HepG2 (cell line): ENCODE results near the gene CARS1. TPM values are rescaled to one million over a fixed set of nuclear protein-coding genes. Genes with fewer than 3 reads are reported as not detected.

Experiments
- CBX2 ChIP-seq, 2 experiments: fragments of 200-600 bp in 1 of 2; sonication (generic); formaldehyde crosslinking in 1 of 2; IDR thresholded peaks; 2 replicates each; pipeline versions ENCODE4 v1.7.0 to v1.8.1; 2018 to 2022; ENCODE audit warnings: low read depth in 2 of 2, low read length in 1 of 2, mild to moderate bottlenecking in 1 of 2, missing genetic modification reagents in 1 of 2
- DPF2 ChIP-seq: sonication (generic); formaldehyde crosslinking; IDR thresholded peaks from 2 replicates; pipeline ENCODE4 v1.4.0; 2020; ENCODE audit warnings: mild to moderate bottlenecking, low read depth, missing genetic modification reagents, borderline replicate concordance
- IRX3 ChIP-seq: sonication (generic); formaldehyde crosslinking; IDR thresholded peaks from 2 replicates; pipeline ENCODE4 v1.8.1; 2023; ENCODE audit warnings: mild to moderate bottlenecking, low read depth, missing genetic modification reagents, borderline replicate concordance
- KAT8 ChIP-seq: IDR thresholded peaks from 2 replicates; pipeline ENCODE4 v1.6.1; 2016; ENCODE audit warnings: missing genetic modification reagents, missing compliant biosample characterization
- KDM6A ChIP-seq: IDR thresholded peaks from 2 replicates; pipeline ENCODE4 v1.6.1; 2016; ENCODE audit warnings: low read depth
- MED13 ChIP-seq: sonication (generic); formaldehyde crosslinking; IDR thresholded peaks from 2 replicates; pipeline ENCODE4 v1.5.0; 2020; ENCODE audit warnings: missing genetic modification reagents
- MIXL1 ChIP-seq: IDR thresholded peaks from 2 replicates; pipeline ENCODE4 v1.6.1; 2016
- PHF5A ChIP-seq: IDR thresholded peaks from one replicate; pipeline ENCODE4 v1.6.1; 2018; ENCODE audit warnings: low read depth, missing genetic modification reagents; ENCODE audit not compliant: unreplicated experiment
- STAT5B ChIP-seq: sonication (generic); formaldehyde crosslinking; IDR thresholded peaks from 2 replicates; pipeline ENCODE4 v1.4.0; 2020; ENCODE audit warnings: missing genetic modification reagents
- SYNCRIP ChIP-seq: fragments of 200-400 bp; formaldehyde crosslinking; IDR thresholded peaks from 2 replicates; pipeline ENCODE4 v1.6.1; 2018; ENCODE audit warnings: mild to moderate bottlenecking, low read depth, low read length; ENCODE audit not compliant: insufficient read depth
- TGIF2 ChIP-seq: IDR thresholded peaks from 2 replicates; pipeline ENCODE4 v1.6.1; 2016; ENCODE audit warnings: control low read depth, missing compliant biosample characterization
- TP53 ChIP-seq: sonication (generic); formaldehyde crosslinking; conservative IDR thresholded peaks from 2 replicates; pipeline ENCODE4 v1.4.0; 2020; ENCODE audit warnings: missing genetic modification reagents
- ZNF24 ChIP-seq: fragments of 450-650 bp; IDR thresholded peaks from 2 replicates; pipeline ENCODE4 v1.6.1; 2017; ENCODE audit warnings: antibody characterized with exemption, mild to moderate bottlenecking
- polyA plus RNA-seq, 8 experiments: library from polyadenylated mRNA; depleted of rRNA in 3 of 8; stranded (reverse) in 7 of 8; unstranded in 1 of 8; fragments of >200 nt; fragmentation: Illumina TruSeq in 4 of 8; extraction: Trizol in 4 of 8; gene quantifications; 2 replicates each; pipeline versions ENCODE4 v1.2.1 to v1.2.3, GENCODE V29; 2011 to 2016; ENCODE audit warnings: low read depth in 4 of 8, missing spikeins in 1 of 8, mixed read lengths in 1 of 8; ENCODE audit not compliant: insufficient read depth in 1 of 8
- total RNA-seq, 5 experiments: library from RNA; depleted of rRNA; stranded (reverse); fragments of >200 nt; fragmentation: Illumina TruSeq; extraction: Trizol; gene quantifications; 2 replicates each; pipeline ENCODE4 v1.2.3, GENCODE V29; 2016; ENCODE audit warnings: low read depth in 1 of 5
- TF ChIP-seq, protein P1 (sequence below): fragments of 450-650 bp; IDR thresholded peaks from 2 replicates; pipeline ENCODE4 v1.6.1; 2017
- TF ChIP-seq, protein P2 (sequence below): sonication (generic); formaldehyde crosslinking; IDR thresholded peaks from 2 replicates; pipeline ENCODE4 v1.8.0; 2022; ENCODE audit warnings: low read depth, missing genetic modification reagents
- TF ChIP-seq, protein P3 (sequence below): sonication (generic); formaldehyde crosslinking; IDR thresholded peaks from 2 replicates; pipeline ENCODE4 v1.8.1; 2023; ENCODE audit warnings: mild to moderate bottlenecking, missing genetic modification reagents
- TF ChIP-seq, protein P4 (sequence below): sonication (generic); formaldehyde crosslinking; IDR thresholded peaks from 2 replicates; pipeline ENCODE4 v1.4.0; 2020; ENCODE audit warnings: missing genetic modification reagents, borderline replicate concordance
- TF ChIP-seq, protein P5 (sequence below): conservative IDR thresholded peaks from 2 replicates; pipeline ENCODE4 v1.6.1; 2018; ENCODE audit warnings: missing genetic modification reagents
- TF ChIP-seq, protein P6 (sequence below): sonication (generic); formaldehyde crosslinking; IDR thresholded peaks from 2 replicates; pipeline ENCODE4 v1.8.0; 2022; ENCODE audit warnings: mild to moderate bottlenecking, missing genetic modification reagents, moderate library complexity
- TF ChIP-seq, protein P7 (sequence below): IDR thresholded peaks from 2 replicates; pipeline ENCODE4 v1.6.1; 2016
- TF ChIP-seq, protein P8 (sequence below): sonication (generic); formaldehyde crosslinking; IDR thresholded peaks from 2 replicates; pipeline ENCODE4 v1.4.0; 2020; ENCODE audit warnings: mild to moderate bottlenecking, missing genetic modification reagents

Gene CARS1
- total and polyA plus RNA-seq, 2 of the 13 experiments (the other 11 are each of a cell fraction or from before 2014, with no cell fraction given): 33.8 to 47.0 TPM

DNA sequence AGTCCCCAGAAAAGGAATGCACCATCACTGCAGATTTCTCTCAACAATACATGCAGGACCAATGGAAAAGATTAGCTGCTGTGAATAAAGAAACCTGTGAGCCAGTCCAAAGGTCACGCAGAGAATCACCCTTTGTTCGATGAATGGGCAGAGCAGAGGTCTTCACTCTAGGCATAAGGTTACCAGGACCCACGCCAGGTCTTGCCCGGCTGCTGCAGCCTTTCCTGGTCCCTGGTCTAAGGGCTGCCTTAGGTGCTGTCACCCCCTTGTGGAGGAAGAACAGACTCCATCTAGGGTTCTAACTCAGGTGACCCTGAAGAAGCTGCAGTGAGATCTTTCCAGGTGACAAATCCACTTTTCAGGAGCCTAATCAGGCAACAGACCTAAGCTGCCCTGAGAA is 36.1 kb downstream of the CARS1 start (continued):
- TF ChIP-seq, protein P1, sequence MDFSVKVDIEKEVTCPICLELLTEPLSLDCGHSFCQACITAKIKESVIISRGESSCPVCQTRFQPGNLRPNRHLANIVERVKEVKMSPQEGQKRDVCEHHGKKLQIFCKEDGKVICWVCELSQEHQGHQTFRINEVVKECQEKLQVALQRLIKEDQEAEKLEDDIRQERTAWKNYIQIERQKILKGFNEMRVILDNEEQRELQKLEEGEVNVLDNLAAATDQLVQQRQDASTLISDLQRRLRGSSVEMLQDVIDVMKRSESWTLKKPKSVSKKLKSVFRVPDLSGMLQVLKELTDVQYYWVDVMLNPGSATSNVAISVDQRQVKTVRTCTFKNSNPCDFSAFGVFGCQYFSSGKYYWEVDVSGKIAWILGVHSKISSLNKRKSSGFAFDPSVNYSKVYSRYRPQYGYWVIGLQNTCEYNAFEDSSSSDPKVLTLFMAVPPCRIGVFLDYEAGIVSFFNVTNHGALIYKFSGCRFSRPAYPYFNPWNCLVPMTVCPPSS: no peak
- TF ChIP-seq ZNF24 (no peak), TP53 (no peak), PHF5A (CRISPR knock-in tag) (no peak), IRX3 (CRISPR knock-in tag) (no peak), SYNCRIP (no peak), CBX2 (IDR thresholded peaks at IDR 0.05; ENCODE audit: low read depth, low read length) (no peak), CBX2 (CRISPR knock-in tag; IDR thresholded peaks at IDR 0.05; ENCODE audit: low read depth) (no peak), MED13 (CRISPR knock-in tag) (no peak), DPF2 (no peak), TGIF2 (no peak; the same call in 1 of the 2 replicates), KAT8 (CRISPR knock-in tag) (no peak), KDM6A (CRISPR knock-in tag) (no peak), MIXL1 (CRISPR knock-in tag) (0 out of 2 replicates have a peak, but pooled peaks have one; percentile 18), STAT5B (CRISPR knock-in tag) (no peak)
- TF ChIP-seq, protein P2, sequence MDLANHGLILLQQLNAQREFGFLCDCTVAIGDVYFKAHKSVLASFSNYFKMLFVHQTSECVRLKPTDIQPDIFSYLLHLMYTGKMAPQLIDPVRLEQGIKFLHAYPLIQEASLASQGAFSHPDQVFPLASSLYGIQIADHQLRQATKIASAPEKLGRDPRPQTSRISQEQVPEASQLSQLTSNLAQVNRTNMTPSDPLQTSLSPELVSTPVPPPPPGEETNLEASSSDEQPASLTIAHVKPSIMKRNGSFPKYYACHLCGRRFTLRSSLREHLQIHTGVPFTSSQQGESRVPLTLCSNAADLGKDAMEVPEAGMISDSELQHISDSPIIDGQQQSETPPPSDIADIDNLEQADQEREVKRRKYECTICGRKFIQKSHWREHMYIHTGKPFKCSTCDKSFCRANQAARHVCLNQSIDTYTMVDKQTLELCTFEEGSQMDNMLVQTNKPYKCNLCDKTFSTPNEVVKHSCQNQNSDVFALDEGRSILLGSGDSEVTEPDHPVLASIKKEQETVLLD (CRISPR knock-in tag): no peak
- TF ChIP-seq, protein P3, sequence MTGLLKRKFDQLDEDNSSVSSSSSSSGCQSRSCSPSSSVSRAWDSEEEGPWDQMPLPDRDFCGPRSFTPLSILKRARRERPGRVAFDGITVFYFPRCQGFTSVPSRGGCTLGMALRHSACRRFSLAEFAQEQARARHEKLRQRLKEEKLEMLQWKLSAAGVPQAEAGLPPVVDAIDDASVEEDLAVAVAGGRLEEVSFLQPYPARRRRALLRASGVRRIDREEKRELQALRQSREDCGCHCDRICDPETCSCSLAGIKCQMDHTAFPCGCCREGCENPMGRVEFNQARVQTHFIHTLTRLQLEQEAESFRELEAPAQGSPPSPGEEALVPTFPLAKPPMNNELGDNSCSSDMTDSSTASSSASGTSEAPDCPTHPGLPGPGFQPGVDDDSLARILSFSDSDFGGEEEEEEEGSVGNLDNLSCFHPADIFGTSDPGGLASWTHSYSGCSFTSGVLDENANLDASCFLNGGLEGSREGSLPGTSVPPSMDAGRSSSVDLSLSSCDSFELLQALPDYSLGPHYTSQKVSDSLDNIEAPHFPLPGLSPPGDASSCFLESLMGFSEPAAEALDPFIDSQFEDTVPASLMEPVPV (CRISPR knock-in tag): no peak
- TF ChIP-seq, protein P4, sequence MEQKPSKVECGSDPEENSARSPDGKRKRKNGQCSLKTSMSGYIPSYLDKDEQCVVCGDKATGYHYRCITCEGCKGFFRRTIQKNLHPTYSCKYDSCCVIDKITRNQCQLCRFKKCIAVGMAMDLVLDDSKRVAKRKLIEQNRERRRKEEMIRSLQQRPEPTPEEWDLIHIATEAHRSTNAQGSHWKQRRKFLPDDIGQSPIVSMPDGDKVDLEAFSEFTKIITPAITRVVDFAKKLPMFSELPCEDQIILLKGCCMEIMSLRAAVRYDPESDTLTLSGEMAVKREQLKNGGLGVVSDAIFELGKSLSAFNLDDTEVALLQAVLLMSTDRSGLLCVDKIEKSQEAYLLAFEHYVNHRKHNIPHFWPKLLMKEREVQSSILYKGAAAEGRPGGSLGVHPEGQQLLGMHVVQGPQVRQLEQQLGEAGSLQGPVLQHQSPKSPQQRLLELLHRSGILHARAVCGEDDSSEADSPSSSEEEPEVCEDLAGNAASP: 0 out of 2 replicates have a peak, but pooled peaks have one; percentile 10
- TF ChIP-seq, protein P5, sequence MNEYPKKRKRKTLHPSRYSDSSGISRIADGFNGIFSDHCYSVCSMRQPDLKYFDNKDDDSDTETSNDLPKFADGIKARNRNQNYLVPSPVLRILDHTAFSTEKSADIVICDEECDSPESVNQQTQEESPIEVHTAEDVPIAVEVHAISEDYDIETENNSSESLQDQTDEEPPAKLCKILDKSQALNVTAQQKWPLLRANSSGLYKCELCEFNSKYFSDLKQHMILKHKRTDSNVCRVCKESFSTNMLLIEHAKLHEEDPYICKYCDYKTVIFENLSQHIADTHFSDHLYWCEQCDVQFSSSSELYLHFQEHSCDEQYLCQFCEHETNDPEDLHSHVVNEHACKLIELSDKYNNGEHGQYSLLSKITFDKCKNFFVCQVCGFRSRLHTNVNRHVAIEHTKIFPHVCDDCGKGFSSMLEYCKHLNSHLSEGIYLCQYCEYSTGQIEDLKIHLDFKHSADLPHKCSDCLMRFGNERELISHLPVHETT (CRISPR knock-in tag): no peak
- TF ChIP-seq, protein P6, sequence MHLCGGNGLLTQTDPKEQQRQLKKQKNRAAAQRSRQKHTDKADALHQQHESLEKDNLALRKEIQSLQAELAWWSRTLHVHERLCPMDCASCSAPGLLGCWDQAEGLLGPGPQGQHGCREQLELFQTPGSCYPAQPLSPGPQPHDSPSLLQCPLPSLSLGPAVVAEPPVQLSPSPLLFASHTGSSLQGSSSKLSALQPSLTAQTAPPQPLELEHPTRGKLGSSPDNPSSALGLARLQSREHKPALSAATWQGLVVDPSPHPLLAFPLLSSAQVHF (CRISPR knock-in tag): no peak
- TF ChIP-seq, protein P7, sequence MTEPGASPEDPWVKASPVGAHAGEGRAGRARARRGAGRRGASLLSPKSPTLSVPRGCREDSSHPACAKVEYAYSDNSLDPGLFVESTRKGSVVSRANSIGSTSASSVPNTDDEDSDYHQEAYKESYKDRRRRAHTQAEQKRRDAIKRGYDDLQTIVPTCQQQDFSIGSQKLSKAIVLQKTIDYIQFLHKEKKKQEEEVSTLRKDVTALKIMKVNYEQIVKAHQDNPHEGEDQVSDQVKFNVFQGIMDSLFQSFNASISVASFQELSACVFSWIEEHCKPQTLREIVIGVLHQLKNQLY (CRISPR knock-in tag): 0 out of 2 replicates have a peak, but pooled peaks have one; percentile 26
- TF ChIP-seq, protein P8, sequence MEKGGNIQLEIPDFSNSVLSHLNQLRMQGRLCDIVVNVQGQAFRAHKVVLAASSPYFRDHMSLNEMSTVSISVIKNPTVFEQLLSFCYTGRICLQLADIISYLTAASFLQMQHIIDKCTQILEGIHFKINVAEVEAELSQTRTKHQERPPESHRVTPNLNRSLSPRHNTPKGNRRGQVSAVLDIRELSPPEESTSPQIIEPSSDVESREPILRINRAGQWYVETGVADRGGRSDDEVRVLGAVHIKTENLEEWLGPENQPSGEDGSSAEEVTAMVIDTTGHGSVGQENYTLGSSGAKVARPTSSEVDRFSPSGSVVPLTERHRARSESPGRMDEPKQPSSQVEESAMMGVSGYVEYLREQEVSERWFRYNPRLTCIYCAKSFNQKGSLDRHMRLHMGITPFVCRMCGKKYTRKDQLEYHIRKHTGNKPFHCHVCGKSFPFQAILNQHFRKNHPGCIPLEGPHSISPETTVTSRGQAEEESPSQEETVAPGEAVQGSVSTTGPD (CRISPR knock-in tag): no peak
